ENCODE data around the gene CAP1. TPM values are rescaled to one million over a fixed set of nuclear protein-coding genes. Genes with fewer than 3 reads are reported as not detected.

Gene CAP1
- total and polyA plus RNA-seq, 2 of the 4 experiments (the other 2 are of a cell fraction) = 434 to 756 TPM

DNA sequence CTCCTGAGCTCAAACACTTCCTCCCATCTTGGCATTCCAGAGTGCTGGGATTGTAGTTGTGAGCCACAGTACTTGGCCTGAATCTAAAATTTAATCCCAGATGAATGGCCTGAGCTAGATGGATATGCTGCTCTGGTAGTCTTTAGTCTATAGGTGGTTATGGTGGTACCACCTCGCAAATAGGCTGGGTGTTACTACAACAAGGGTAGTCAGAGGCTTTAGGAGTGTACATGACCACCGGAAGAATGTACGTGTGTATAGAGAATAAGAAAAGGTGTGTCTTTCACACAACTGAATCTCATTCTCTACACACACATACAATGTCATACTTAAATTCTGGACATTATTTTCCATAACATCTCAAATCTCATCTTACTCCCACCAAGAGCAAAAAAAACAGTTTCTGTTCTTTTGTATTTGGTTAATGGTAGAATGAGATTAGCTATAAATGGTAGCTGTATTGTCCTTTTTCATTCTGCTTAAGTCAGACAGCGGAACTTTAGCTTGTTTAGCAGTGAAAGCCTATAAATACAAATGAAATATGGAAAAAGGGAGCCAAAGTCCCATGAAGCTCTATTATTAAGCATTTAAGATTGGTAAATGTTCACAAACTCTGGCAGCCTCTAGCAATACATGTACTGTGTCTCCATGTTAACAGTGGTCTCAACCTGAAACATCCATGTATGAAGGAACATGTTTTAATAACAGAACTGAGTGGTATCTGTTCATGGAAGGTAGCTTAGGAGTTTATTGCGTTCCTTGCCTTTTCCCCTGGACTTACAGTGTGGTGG lies 16.2 kb downstream of the CAP1 start (continued):
- TF ChIP-seq FOS (IDR thresholded peaks at IDR 0.05; ENCODE audit: low read depth, low read length) = no peak

DNA sequence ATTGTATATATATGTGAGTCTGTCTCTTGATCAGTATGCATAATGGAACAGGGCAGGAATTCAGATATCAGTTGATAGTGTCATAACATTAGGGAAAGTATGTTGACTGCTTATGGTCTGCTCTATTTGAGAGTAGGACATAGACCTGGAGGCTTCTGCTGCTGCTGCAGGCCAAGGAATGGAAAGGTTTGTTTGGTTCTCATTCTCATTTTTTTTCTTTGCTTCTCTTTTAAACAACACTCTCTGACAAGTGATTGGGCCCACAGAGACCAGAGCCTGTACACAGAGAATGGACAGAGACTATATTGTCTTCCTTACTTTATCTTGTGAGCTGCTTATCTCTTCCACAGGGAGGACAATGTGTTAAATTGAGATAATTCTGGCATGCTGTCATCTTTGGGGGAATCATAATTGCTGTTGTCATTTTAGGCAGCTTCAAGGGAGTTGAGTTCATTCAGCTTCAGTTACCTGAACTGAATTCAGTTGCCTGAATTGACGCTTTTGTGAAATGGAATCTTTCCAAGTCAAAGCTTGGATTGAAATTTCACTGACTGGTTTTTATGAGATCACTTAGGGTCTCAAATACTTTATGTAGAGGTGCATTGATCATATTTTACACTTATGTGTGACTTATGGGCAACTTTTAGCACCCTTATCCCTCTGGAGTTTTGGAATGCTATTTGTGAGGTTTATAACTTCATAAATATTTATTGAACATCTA lies 16.9 kb downstream of the CAP1 start:
- H2AK9ac ChIP-seq (replicated peaks; ENCODE audit: low read depth, low read length, poor library complexity) = no peak overlapping the region
- H3K4me3 ChIP-seq (ENCODE audit: insufficient read depth, low read depth, low read length) = no peak overlapping the region
- H4K20me1 ChIP-seq (ENCODE audit: insufficient read depth, low read length) = peaks cover 91% of the 10 kb centered on the region
- dilution Hi-C loops (cut with HindIII; ENCODE audit: low sequenced_read_pairs, unreplicated experiment) = no loop called here
- BruUV-seq (replicated peaks) = no TSS peak
- intact Hi-C loops (cut with micrococcal nuclease) = no loop called here
- H2BK5ac ChIP-seq (ENCODE audit: low read depth, low read length, poor library complexity, severe bottlenecking) = no peak overlapping the region
- ChIA-PET CTCF (interaction anchor here (1.2 kb wide), 1 partner anchor 258 kb away, joined by 3 read pairs; no protein-coding TSS in a partner anchor), POLR2A (ENCODE audit: unreplicated experiment) (interaction anchor here (0.6 kb wide), 1 partner anchor 18 kb away, joined by 4 read pairs; no protein-coding TSS in a partner anchor)
- no peak overlapping the region for H3K4ac ChIP-seq (ENCODE audit: low read depth, low read length)
- H3K18ac ChIP-seq (ENCODE audit: low read depth, low read length) = no peak overlapping the region
- ATAC-seq (ENCODE audit: low read depth) (no peak), DNase-seq (no peak)
- no peak overlapping the region for H3K23ac ChIP-seq (ENCODE audit: low read depth, low read length)
- no peak overlapping the region for H3K27ac ChIP-seq (ENCODE audit: insufficient read depth, low read length)
- H3K9ac ChIP-seq (ENCODE audit: low read depth, low read length) = no peak overlapping the region
- peaks cover 17 to 76% of the 10 kb centered on the region in 2 experiments for H3K79me1 ChIP-seq (ENCODE audit: low read depth in 1 of 2, low read length in 2 of 2)
- no peak overlapping the region for H4K91ac ChIP-seq (ENCODE audit: insufficient read depth, low read depth, low read length)
- no CpG with 5 or more reads among the region's 1 CpG for WGBS, 2 experiments (ENCODE audit: extremely low coverage in 2 of 2, insufficient read length in 1 of 2)
- H4K8ac ChIP-seq (ENCODE audit: low read depth in 2 of 2, low read length in 2 of 2) = no peak overlapping the region
- peaks cover 9% of the 10 kb centered on the region for H3K4me1 ChIP-seq (ENCODE audit: control insufficient read depth, insufficient read depth, low read length)
- no peak overlapping the region for H2AK5ac ChIP-seq (ENCODE audit: low read depth, low read length)
- peaks cover 10% of the 10 kb centered on the region for H3K9me1 ChIP-seq (ENCODE audit: insufficient read depth, low read length)
- H3K9me3 ChIP-seq (ENCODE audit: control insufficient read depth, insufficient read depth, low read length) = no peaks in the 10 kb centered on the region
- in situ Hi-C loops (cut with MboI; ENCODE audit: low sequenced_read_pairs) = no loop called here
- H3K36me3 ChIP-seq (ENCODE audit: control insufficient read depth, insufficient read depth, low read length) = peaks cover 26% of the 10 kb centered on the region
- no peak overlapping the region for H3K56ac ChIP-seq (ENCODE audit: extremely low read depth, insufficient read depth, low read length)
- no peaks in the 10 kb centered on the region for H3K27me3 ChIP-seq (ENCODE audit: control insufficient read depth, insufficient read depth, low read length)
- H2BK15ac ChIP-seq (ENCODE audit: low read depth, low read length) = no peak overlapping the region
- H4K5ac ChIP-seq (ENCODE audit: low read depth, low read length) = no peak overlapping the region
- H2BK20ac ChIP-seq (ENCODE audit: low read depth, low read length) = no peak overlapping the region
- H3K4me2 ChIP-seq (ENCODE audit: low read depth, low read length) = no peak overlapping the region
- 0 out of 2 replicates have a peak overlapping the region, but pooled peaks have one; percentile 11 for H3K14ac ChIP-seq (replicated peaks; ENCODE audit: low read depth, low read length)
- no peak overlapping the region for H2AFZ ChIP-seq (replicated peaks; ENCODE audit: low read length, poor library complexity)
- no peak overlapping the region for H2BK120ac ChIP-seq (ENCODE audit: low read depth, low read length)
- no peak for TF ChIP-seq MAZ (IDR thresholded peaks at IDR 0.05; ENCODE audit: borderline replicate concordance, low read depth, low read length)
- no peak for TF ChIP-seq RCOR1 (IDR thresholded peaks at IDR 0.05; ENCODE audit: insufficient replicate concordance, low read length)
- no peak for TF ChIP-seq MAFK (IDR thresholded peaks at IDR 0.05; ENCODE audit: low read depth, low read length)
- TF ChIP-seq RFX5 (IDR thresholded peaks at IDR 0.05; ENCODE audit: low read depth, low read length) = no peak
- TF ChIP-seq MXI1 (IDR thresholded peaks at IDR 0.05; ENCODE audit: borderline replicate concordance, low read depth, low read length) = no peak
- no peak for TF ChIP-seq NFE2L2 (IDR thresholded peaks at IDR 0.05; ENCODE audit: low read depth, low read length)
- TF ChIP-seq POLR2A (IDR thresholded peaks at IDR 0.05; ENCODE audit: low read depth, low read length) = no peak
- no peak for TF ChIP-seq RAD21 (IDR thresholded peaks at IDR 0.05; ENCODE audit: low read length)
- TF ChIP-seq SMC3 (IDR thresholded peaks at IDR 0.05; ENCODE audit: low read depth, low read length) = no peak
- no peak for TF ChIP-seq BHLHE40 (IDR thresholded peaks at IDR 0.05; ENCODE audit: low read depth, low read length)
- TF ChIP-seq, protein P1, sequence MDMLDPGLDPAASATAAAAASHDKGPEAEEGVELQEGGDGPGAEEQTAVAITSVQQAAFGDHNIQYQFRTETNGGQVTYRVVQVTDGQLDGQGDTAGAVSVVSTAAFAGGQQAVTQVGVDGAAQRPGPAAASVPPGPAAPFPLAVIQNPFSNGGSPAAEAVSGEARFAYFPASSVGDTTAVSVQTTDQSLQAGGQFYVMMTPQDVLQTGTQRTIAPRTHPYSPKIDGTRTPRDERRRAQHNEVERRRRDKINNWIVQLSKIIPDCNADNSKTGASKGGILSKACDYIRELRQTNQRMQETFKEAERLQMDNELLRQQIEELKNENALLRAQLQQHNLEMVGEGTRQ (IDR thresholded peaks at IDR 0.05; ENCODE audit: low read depth, low read length) = no peak
- TF ChIP-seq CEBPB (IDR thresholded peaks at IDR 0.05; ENCODE audit: low read depth, low read length) = no peak
- TF ChIP-seq FOS (IDR thresholded peaks at IDR 0.05; ENCODE audit: low read depth, low read length) = no peak
